SU-DHL-6 (cell line): ENCODE data around the gene OR2V2.

ENCODE experiments used
- H2AFZ ChIP-seq: fragments of 200-600 bp; sonication (generic); 2 replicates; pipeline ENCODE4 v1.6.1; 2014; ENCODE audit warnings: low read depth, mild to moderate bottlenecking, moderate library complexity, mixed read lengths, antibody characterized with exemption, low read length; ENCODE audit not compliant: severe bottlenecking
- H3F3A ChIP-seq: fragments of 200-600 bp; shearing (Covaris generic); 2 replicates; pipeline ENCODE4 v1.6.0; 2016; ENCODE audit warnings: antibody characterized with exemption, mild to moderate bottlenecking; ENCODE audit not compliant: insufficient read depth
- H3K27ac ChIP-seq: fragments of 200-600 bp; sonication (generic); 2 replicates; pipeline ENCODE4 v1.5.1; 2016; ENCODE audit warnings: low read depth, mild to moderate bottlenecking, low read length, moderate library complexity, mixed read lengths
- H3K27me3 ChIP-seq: fragments of 200-600 bp; sonication (generic), shearing (Covaris generic); 2 replicates; pipeline ENCODE4 v1.6.0; 2014; ENCODE audit warnings: mild to moderate bottlenecking, low read length
- H3K36me3 ChIP-seq: fragments of 200-600 bp; sonication (generic); 2 replicates; pipeline ENCODE4 v1.6.1; 2014; ENCODE audit warnings: mild to moderate bottlenecking, low read length, mixed read lengths
- H3K4me2 ChIP-seq: fragments of 300-600, 200-600 bp; shearing (Covaris generic), sonication (generic); 2 replicates; pipeline ENCODE4 v1.6.0; 2014; ENCODE audit warnings: low read length, low read depth, mild to moderate bottlenecking; ENCODE audit not compliant: poor library complexity, severe bottlenecking
- H3K4me3 ChIP-seq: fragments of 200-600 bp; sonication (generic); 2 replicates; pipeline ENCODE4 v1.5.1; 2014; ENCODE audit warnings: antibody characterized with exemption, low read length, mild to moderate bottlenecking, mixed read lengths; ENCODE audit not compliant: insufficient read depth, poor library complexity, severe bottlenecking
- H3K79me2 ChIP-seq: fragments of 200-600 bp; sonication (generic); 2 replicates; pipeline ENCODE4 v1.6.1; 2014; ENCODE audit warnings: mild to moderate bottlenecking, low read length, moderate library complexity; ENCODE audit not compliant: insufficient read depth
- H3K9ac ChIP-seq: fragments of 200-600 bp; sonication (generic); 2 replicates; pipeline ENCODE4 v1.7.0; 2014; ENCODE audit warnings: mild to moderate bottlenecking, low read length
- H3K9me2 ChIP-seq: fragments of 200-600 bp; sonication (generic); replicated peaks from 2 replicates; pipeline ENCODE4 v1.6.1; 2014; ENCODE audit warnings: low read length; ENCODE audit not compliant: insufficient read depth
- H3K9me3 ChIP-seq: fragments of 200-600 bp; sonication (generic); 2 replicates; pipeline ENCODE4 v1.6.1; 2014; ENCODE audit warnings: low read length, mixed read lengths; ENCODE audit not compliant: insufficient read depth
- H4K20me1 ChIP-seq: fragments of 200-600 bp; sonication (generic); 2 replicates; pipeline ENCODE4 v1.6.1; 2014; ENCODE audit warnings: low read depth, mild to moderate bottlenecking, antibody characterized with exemption, low read length, moderate library complexity, mixed read lengths
- CTCF ChIP-seq: fragments of 200-600 bp; sonication (generic); IDR thresholded peaks from one replicate; pipeline ENCODE4 v1.5.1; 2017; ENCODE audit warnings: antibody characterized with exemption, mild to moderate bottlenecking, low read length, moderate library complexity; ENCODE audit not compliant: insufficient read depth, poor library complexity, severe bottlenecking
- EZH2phosphoT487 ChIP-seq: fragments of 200-600 bp; sonication (generic), shearing (Covaris generic); conservative IDR thresholded peaks from 2 replicates; pipeline ENCODE4 v1.6.1; 2018; ENCODE audit warnings: mild to moderate bottlenecking, antibody characterized with exemption, low read length, moderate library complexity, mixed read lengths

The OR2V2 gene

DNA sequence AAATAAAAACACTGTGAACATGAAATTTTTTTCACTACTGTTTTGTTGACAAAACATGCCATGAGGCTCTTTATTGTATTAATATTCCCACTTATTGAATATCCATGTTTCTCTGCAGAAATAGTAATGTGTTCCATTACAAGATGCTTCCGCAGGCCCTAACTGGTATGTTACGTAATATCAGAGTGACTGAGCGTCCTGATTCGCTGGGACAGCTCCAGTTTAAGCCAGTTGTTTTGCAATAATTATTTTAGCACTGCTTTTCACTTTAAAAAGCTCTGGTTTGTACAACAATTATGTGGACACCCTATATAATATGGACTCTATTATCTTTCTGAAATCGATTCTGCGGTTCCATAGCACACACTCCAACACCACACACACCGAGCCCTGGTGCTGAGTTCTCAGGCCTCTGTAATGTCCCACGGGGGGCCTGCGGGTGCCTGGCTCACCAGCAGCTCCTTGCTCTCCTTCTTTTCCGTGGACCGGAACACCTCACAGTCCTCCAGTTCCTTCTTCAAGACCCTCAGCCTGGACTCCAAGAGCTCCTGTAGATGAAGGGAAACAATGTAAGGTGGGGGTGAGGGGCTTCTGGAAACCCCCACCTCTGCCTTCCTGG lies 55.8 kb downstream of the OR2V2 start:
- H3K27me3 ChIP-seq, result no peaks in the 10 kb centered on the region
- no peak overlapping the region for H3K9ac ChIP-seq
- H3K9me3 ChIP-seq, result no peaks in the 10 kb centered on the region
- no peak for TF ChIP-seq EZH2phosphoT487
- TF ChIP-seq CTCF, result no peak
- no peak overlapping the region for H3K27ac ChIP-seq
- peaks cover 6% of the 10 kb centered on the region for H3F3A ChIP-seq
- H2AFZ ChIP-seq, result no peak overlapping the region
- H3K4me3 ChIP-seq, result no peak overlapping the region
- no peaks in the 10 kb centered on the region for H3K36me3 ChIP-seq
- no peaks in the 10 kb centered on the region for H4K20me1 ChIP-seq
- H3K9me2 ChIP-seq, result no peaks in the 10 kb centered on the region
- H3K79me2 ChIP-seq, result no peaks in the 10 kb centered on the region
- no peak overlapping the region for H3K4me2 ChIP-seq

- Histone ChIP-seq H3K27me3 (no peaks in the 10 kb centered on the region), H3K79me2 (no peaks in the 10 kb centered on the region), H3K27ac (no peak overlapping the region), H3K9ac (no peak overlapping the region), H3K9me3 (no peaks in the 10 kb centered on the region), H3K9me2 (no peaks in the 10 kb centered on the region), H3K4me3 (no peak overlapping the region), H3K4me2 (no peak overlapping the region), H3K36me3 (no peaks in the 10 kb centered on the region), H4K20me1 (no peaks in the 10 kb centered on the region), H3F3A (peaks cover 7% of the 10 kb centered on the region), H2AFZ (no peak overlapping the region)
- no peak for TF ChIP-seq CTCF
- TF ChIP-seq EZH2phosphoT487, result no peak
These were observed 56.4 kb downstream of the OR2V2 start for GRCh38 chr5:181203777-181204112.

DNA sequence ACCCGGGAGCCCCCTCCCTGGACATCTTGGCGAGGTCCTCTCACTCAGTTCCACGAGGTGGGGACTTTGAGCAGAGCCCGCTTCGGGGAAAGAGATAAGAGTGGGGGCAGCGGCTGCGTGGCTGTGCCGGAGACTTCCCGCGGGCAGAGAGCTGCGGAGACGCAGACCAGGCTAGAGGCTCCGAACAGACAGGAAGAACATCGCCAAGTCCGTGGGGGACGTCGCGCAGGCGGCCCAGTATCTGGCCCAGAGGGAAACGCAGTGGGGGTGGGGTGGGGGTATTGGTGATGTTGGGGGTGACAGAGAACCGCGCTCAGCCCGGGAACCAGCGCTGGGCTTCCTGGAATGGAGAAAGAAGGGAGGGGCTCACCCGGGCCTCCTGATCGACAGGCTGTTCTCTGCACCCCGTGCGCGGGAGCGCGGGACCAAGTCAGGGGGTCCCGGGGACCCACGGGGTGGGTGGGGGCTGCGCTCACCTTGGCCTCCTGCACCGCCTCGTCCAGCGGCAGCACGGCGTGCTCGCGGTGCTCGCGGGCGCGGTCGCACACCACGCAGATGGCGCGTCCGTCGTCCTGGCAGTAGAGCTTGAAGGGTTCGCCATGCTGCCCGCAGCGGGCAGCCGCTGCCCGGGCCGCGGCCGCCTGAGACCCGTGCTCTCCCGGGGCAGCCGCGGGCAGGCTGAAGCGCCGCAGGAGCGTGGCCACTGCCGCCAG lies 56.9 kb downstream of the OR2V2 start:
- Histone ChIP-seq H3K27me3 (no peaks in the 10 kb centered on the region), H3K4me2 (no peak overlapping the region)

More for the DNA sequence above, 56.9 kb downstream of the OR2V2 start:
- Histone ChIP-seq H3K79me2 (no peaks in the 10 kb centered on the region), H3K9ac (no peak overlapping the region), H4K20me1 (no peaks in the 10 kb centered on the region), H2AFZ (no peak overlapping the region), H3K27ac (no peak overlapping the region), H3K36me3 (no peaks in the 10 kb centered on the region), H3K9me2 (no peaks in the 10 kb centered on the region), H3K4me3 (no peak overlapping the region), H3F3A (peaks cover 7% of the 10 kb centered on the region), H3K9me3 (no peaks in the 10 kb centered on the region)
- no peak for TF ChIP-seq EZH2phosphoT487
- TF ChIP-seq CTCF, result no peak
